GM19463 (cell line): ENCODE measurements around the gene FNDC3B.
A peak's percentile ranks its signal among the peaks of the same experiment; 100 is the strongest.

Source experiments
- ATAC-seq: cut with Tn5 transposase; IDR thresholded peaks from one replicate; pipeline ENCODE4 v1.9.1; 2021; ENCODE audit warnings: mild to moderate bottlenecking, moderate library complexity; ENCODE audit not compliant: unreplicated experiment

The FNDC3B gene

GRCh38 chr3:172163320-172163719, 123.9 kb downstream of the FNDC3B start:
- no peak for ATAC-seq

- ATAC-seq, result no peak
Observed at GRCh38 chr3:172164620-172165362, 125.4 kb downstream of the FNDC3B start.

- no peak for ATAC-seq
Observed at GRCh38 chr3:172166261-172166660, 126.9 kb downstream of the FNDC3B start.

GRCh38 chr3:172166890-172167289, 127.5 kb downstream of the FNDC3B start:
- ATAC-seq, result no peak

GRCh38 chr3:172167892-172168648, 128.7 kb downstream of the FNDC3B start:
- no peak for ATAC-seq

- no peak for ATAC-seq
Observed at GRCh38 chr3:172170073-172170709, 130.8 kb downstream of the FNDC3B start.

- ATAC-seq, result no peak
Observed at GRCh38 chr3:172170841-172171240, 131.5 kb downstream of the FNDC3B start.

DNA sequence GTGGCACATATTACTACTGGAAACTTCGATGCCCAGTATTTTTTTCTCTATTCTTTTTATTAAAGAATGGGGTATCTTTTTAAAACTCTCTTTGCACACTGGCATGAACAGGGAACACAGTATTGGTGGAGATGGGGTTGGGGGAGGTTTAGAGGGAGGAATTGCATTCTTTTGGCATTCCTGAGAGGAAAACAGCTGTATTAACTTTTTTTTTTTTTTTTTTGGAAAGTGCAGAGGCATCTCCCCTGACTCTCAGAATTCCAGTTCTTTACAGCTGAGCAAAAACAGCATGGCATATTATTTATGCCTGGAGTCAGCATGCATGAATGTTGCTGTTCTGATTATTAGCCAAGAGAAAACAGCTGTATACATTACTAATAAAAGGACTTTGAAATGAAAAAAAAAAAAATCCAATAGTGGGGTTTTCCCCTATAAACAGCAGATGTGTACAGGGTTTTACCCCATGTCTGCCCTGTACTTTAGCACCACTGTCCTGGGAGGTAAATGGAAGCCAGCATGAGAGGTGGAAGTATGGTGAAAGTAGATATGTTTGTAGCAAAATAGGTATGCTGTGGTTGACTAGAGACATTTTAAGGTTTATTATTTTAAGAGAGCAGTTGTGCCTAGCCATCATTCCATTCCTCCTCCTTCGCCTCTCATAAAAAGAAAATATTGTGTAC, 132.2 kb downstream of the FNDC3B start:
- no peak for ATAC-seq

- no peak for ATAC-seq
Observed at GRCh38 chr3:172173316-172174254, 134.2 kb downstream of the FNDC3B start.

DNA sequence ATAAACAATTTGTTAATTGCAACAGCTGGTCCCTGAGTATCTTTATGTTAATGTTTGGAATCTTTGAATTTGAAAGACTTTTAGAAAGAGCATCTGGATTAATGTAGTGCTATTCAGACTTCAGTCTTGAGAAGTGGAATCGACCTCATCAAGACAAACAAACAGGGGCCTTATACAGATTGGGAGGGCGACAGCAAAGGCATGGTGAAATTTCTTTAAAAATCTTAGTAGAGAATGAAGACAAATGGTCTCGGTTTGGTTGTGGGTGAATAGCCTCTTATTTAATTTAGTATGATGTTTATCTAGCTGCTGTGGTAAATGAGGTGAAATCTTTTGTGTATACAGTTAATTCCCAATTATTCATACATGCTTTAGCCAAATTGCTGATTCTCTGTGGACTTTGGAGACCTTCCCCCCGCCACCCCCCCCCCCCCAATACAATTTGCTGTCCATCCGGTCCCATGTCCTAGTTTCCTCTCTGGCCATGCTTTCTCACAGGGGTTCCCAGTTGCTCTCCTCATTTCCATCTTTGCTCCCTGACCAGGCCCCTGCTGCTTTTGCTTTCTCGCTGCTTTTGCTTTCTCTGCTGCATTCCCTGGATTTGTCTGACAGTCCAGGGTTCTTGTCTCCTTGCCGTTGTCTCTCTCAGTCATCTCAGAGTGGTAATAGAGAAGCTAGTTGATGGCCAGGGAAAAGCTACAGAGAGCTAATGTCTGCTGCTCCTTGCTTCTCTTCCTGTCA, 135.3 kb downstream of the FNDC3B start:
- ATAC-seq, result no peak

- ATAC-seq, result no peak
Observed at GRCh38 chr3:172175254-172175599, 135.8 kb downstream of the FNDC3B start.

DNA sequence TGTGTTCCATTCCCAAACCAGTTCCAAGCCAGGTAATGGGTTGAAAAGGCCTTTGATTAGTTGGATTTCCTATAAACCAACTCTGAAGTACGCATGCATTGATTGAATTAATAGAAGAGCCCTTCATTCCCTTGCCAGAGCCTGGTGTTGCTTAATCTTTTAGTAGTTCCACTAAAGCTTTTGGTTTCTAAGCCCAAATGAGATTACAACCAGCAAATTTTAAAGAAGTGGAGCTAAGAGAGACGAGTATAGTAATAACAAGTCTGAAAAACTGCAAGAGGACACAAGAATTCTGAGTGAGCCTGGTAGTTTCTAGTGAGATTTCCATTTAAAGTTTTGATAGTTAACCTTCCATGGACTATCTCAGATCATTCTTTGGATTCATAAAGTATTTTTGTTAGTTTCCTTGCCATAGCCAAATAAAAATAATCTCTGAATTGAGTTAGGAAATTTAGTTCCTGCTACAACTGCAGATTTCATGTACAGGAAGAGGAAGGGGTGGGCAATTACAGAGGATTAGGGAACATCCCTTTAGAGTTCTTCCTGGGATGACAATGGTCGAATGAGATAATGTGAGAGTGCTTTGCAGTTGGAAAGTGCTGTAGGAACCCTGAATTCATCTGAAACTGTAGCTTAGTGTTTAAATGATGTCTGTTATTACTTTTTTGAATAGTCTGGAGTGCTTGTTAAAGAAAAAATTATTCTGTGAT, 136.8 kb downstream of the FNDC3B start:
- no peak for ATAC-seq

GRCh38 chr3:172177046-172177445, 137.7 kb downstream of the FNDC3B start:
- ATAC-seq, result no peak

- no peak for ATAC-seq
Observed at GRCh38 chr3:172177803-172178316, 138.5 kb downstream of the FNDC3B start.

DNA sequence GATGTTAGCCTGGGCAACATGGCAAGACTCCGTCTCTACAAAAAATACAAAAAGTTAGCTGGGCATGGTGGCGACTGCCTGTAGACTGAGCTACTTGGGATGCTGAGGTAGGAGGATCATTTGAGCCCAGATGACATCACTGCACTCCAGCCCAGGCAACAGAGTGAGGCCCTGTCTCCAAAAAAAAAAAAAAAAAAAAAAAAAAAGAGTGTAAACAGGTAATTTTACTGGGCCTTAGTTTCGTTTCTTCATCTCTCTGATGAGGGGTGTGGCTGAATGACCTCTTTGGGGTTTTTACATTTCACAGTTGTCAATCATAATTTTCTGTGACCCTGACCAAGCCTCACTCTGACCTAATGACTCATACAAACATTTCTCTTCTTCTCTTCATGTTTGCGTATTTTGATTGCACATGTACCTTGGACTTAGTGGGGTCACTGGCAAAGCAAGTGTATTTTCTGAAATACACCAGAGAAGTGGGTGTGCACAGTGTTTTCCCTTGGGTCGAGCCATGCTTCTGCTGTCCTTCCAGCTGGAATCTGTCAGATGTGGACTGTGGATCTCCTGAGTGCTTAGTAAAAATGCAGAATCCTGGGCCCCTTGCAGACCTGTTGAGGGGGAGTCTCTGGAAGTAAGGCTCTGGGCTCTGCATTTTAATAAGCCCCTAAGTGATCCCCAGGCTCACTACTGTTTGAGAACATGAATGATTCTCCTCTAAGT, 140.5 kb downstream of the FNDC3B start:
- peak; percentile 72 for ATAC-seq

- no peak for ATAC-seq
Observed at GRCh38 chr3:172180473-172180872, 141.1 kb downstream of the FNDC3B start.

- ATAC-seq, result no peak
Observed at GRCh38 chr3:172181932-172182586, 142.7 kb downstream of the FNDC3B start.

GRCh38 chr3:172182797-172183196, 143.4 kb downstream of the FNDC3B start:
- ATAC-seq, result no peak
